Activated B cell treated with CpG ODN at 0.5 μM for 24 hours (primary cell): ENCODE data around the gene SPATA16. TPM values are rescaled to one million over a fixed set of nuclear protein-coding genes. Genes with fewer than 3 reads are reported as not detected.

Experiments used
- ATAC-seq: fragments of 200-7000 bp; cut with Tn5 transposase; one replicate; pipeline ENCODE4 v1.10.0; 2021; ENCODE audit warnings: low read depth, mild to moderate bottlenecking, moderate library complexity
- CTCF ChIA-PET: fragments of 350-600 bp; sonication (Branson Sonifier 250); formaldehyde crosslinking; loops from one replicate; lab custom pipeline; 2021; ENCODE audit warnings: antibody characterized with exemption; lab: Charles Lee
- POLR2A ChIA-PET: fragments of 350-600 bp; sonication (Branson Sonifier 250); formaldehyde crosslinking; loops from one replicate; lab custom pipeline; 2021; ENCODE audit warnings: antibody characterized with exemption; lab: Charles Lee
- DNase-seq: peaks from one replicate; pipeline ENCODE4 v3.0.0; 2022
- H3K27ac Mint-ChIP-seq: one replicate; pipeline ENCODE4 v1.8.0; 2020; ENCODE audit warnings: mixed read lengths
- H3K27me3 Mint-ChIP-seq: one replicate; pipeline ENCODE4 v1.8.0; 2021; ENCODE audit warnings: mixed read lengths
- H3K36me3 Mint-ChIP-seq: one replicate; pipeline ENCODE4 v1.8.0; 2021; ENCODE audit warnings: low read depth, mixed read lengths
- H3K4me1 Mint-ChIP-seq: one replicate; pipeline ENCODE4 v1.8.0; 2021; ENCODE audit warnings: mixed read lengths
- H3K4me3 Mint-ChIP-seq: one replicate; pipeline ENCODE4 v1.8.0; 2020; ENCODE audit warnings: mild to moderate bottlenecking, mixed read lengths
- H3K9me3 Mint-ChIP-seq: one replicate; pipeline ENCODE4 v1.8.0; 2020; ENCODE audit warnings: mixed read lengths
- intact Hi-C: fragments of 100-400 bp; cut with micrococcal nuclease; formaldehyde crosslinking; loops from one replicate; pipeline ENCODE4 v1.15.1; 2024
- total RNA-seq: library from RNA; stranded (reverse); gene quantifications from 2 replicates; pipeline ENCODE4 v1.2.3, GENCODE V29; 2022
- TF ChIP-seq, protein P1 (sequence below): fragments of 200-600 bp; IDR thresholded peaks from one replicate; pipeline ENCODE4 v1.8.0; 2022; ENCODE audit warnings: antibody characterized with exemption, mild to moderate bottlenecking

SPATA16 gene
- total RNA-seq, 1 donor from 2014 or later: not detected

DNA sequence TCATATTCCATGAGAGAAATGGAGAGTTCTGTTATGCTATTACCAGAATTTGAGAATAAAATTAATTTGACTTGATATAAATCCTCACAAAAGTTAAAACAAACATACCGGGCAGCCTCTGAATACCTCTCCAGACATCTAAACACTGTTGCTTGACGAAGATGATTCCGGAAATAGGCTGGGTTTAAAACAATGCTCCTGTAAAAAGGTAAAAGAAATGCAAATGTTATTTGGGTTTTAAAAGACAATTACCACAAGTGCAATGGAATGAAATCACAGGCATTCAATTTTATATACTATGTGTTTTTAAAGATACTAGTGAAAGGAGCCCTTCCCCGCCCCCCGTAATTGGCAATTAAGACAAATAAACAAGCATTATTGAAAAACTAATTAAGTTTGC is 121.7 kb downstream of the SPATA16 start:
- H3K9me3 Mint-ChIP-seq: no peaks in the 10 kb centered on the region
- ChIA-PET CTCF (no interaction called here), POLR2A (no interaction called here)
- ATAC-seq: no peak
- no peak overlapping the region for H3K27ac Mint-ChIP-seq
- no peak for DNase-seq
- H3K36me3 Mint-ChIP-seq: no peaks in the 10 kb centered on the region
- TF ChIP-seq, protein P1, sequence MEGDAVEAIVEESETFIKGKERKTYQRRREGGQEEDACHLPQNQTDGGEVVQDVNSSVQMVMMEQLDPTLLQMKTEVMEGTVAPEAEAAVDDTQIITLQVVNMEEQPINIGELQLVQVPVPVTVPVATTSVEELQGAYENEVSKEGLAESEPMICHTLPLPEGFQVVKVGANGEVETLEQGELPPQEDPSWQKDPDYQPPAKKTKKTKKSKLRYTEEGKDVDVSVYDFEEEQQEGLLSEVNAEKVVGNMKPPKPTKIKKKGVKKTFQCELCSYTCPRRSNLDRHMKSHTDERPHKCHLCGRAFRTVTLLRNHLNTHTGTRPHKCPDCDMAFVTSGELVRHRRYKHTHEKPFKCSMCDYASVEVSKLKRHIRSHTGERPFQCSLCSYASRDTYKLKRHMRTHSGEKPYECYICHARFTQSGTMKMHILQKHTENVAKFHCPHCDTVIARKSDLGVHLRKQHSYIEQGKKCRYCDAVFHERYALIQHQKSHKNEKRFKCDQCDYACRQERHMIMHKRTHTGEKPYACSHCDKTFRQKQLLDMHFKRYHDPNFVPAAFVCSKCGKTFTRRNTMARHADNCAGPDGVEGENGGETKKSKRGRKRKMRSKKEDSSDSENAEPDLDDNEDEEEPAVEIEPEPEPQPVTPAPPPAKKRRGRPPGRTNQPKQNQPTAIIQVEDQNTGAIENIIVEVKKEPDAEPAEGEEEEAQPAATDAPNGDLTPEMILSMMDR: no peak
- no peaks in the 10 kb centered on the region for H3K27me3 Mint-ChIP-seq
- no peak overlapping the region for H3K4me3 Mint-ChIP-seq
- intact Hi-C loops: no loop called here
- H3K4me1 Mint-ChIP-seq: no peaks in the 10 kb centered on the region

DNA sequence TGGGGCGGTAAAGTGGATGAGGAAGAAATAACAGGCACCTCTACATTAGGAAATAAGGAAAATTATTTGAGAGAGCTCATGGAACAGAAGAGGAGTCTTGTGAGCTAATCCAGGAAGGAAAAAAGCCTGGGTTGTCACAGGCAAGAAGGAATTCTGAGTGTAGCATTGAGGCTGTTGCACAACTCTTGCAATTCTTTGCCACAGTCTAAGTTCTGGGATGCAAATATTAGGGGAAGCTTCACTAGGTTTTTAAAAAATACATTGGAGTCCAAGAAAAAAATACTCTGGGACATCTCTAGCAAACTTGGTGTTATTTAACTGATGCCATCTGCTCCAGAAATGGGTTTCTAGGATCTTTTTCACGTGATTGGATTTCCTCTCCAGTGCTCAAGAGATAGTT is 122.3 kb downstream of the SPATA16 start:
- Mint-ChIP-seq H3K4me1 (no peaks in the 10 kb centered on the region), H3K36me3 (no peaks in the 10 kb centered on the region), H3K9me3 (no peaks in the 10 kb centered on the region), H3K27ac (no peak overlapping the region), H3K27me3 (no peaks in the 10 kb centered on the region), H3K4me3 (no peak overlapping the region)
- ChIA-PET POLR2A (no interaction called here), CTCF (no interaction called here)
- no peak for DNase-seq
- no peak for ATAC-seq
- intact Hi-C loops: no loop called here
- TF ChIP-seq, protein P1: no peak

DNA sequence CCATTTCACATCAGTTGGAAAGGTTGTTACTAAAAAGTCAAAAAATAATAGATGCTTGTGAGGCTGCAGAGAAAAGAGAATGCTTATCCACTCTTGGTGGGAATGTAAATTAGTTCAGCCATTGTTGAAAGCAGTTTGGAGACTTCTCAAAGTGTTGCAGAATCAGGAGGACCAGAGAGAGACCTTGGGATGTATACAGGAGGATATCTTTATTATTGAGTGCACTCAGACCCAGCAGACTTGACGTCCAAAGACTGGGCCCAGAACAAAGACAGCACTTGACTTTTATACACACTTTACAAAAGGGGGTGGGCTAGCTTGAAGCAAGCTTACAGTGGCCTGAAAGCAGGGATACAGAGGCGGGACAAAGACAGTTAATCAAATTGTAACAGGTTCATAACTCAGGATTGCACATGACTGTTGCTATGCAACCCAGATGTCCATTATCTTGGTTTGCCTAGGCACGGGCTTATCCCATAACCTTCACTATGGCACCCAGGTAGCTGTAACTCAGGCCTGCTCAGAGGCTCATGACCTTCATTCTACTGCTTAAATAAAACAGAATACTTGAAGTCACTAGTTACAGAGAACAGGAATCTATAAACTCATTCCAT is 127.7 kb downstream of the SPATA16 start:
- no peak for DNase-seq
- Mint-ChIP-seq H3K9me3 (no peaks in the 10 kb centered on the region), H3K4me1 (no peaks in the 10 kb centered on the region), H3K27ac (no peak overlapping the region), H3K4me3 (no peak overlapping the region), H3K27me3 (no peaks in the 10 kb centered on the region), H3K36me3 (no peaks in the 10 kb centered on the region)
- intact Hi-C loops: no loop called here
- CTCF ChIA-PET: no interaction called here
- no peak for ATAC-seq
- TF ChIP-seq, protein P1: no peak
- POLR2A ChIA-PET: no interaction called here

DNA sequence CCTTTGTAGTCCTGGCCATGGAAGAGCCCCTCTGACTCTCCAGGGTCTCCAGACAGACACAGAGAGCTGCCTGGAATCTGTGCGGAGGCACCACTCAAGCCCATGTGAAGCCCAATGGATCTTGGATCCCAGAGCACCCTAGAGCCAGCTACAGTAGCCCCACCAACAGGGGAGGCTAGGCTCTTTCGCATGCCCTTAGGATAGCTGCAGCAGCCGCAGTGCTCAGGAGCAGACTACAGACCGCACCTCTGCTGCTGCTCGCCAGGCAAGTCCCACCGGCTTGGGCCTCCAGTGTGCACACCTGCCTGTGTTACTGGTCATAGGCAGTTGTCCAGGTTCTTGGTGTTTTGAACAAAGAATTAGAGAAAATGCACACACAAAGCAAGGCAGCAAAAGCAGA is 131.6 kb downstream of the SPATA16 start:
- ChIA-PET POLR2A (no interaction called here), CTCF (no interaction called here)
- Mint-ChIP-seq H3K4me3 (no peak overlapping the region), H3K4me1 (no peaks in the 10 kb centered on the region), H3K27me3 (no peaks in the 10 kb centered on the region), H3K36me3 (no peaks in the 10 kb centered on the region), H3K27ac (no peak overlapping the region), H3K9me3 (no peaks in the 10 kb centered on the region)
- ATAC-seq: no peak
- DNase-seq: no peak
- TF ChIP-seq, protein P1: no peak
- intact Hi-C loops: no loop called here

DNA sequence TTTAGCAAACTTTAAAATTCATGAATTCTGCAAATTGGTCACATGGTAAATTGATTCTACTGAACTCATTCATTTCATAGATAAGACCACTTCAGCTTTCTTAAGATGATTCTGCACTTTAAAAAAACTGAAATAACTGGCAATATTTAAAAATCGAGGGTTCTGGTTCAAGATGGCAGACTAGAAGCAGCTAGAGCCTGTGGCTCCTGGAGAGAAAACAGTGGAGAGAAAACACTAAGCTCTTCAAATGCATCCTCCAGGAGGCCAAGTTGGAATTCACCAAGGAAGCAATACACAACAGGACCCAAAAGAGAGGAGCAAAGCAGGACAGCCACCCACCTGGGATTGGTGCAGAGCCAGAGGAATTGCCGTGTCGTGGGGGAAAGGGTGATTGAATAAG is 132.1 kb downstream of the SPATA16 start:
- ChIA-PET CTCF (no interaction called here), POLR2A (no interaction called here)
- ATAC-seq (no peak), DNase-seq (no peak)
- Mint-ChIP-seq H3K36me3 (no peaks in the 10 kb centered on the region), H3K4me3 (no peak overlapping the region), H3K27ac (no peak overlapping the region), H3K4me1 (no peaks in the 10 kb centered on the region), H3K27me3 (no peaks in the 10 kb centered on the region), H3K9me3 (no peaks in the 10 kb centered on the region)
- intact Hi-C loops: no loop called here
- TF ChIP-seq, protein P1: no peak
